NCI-H1105 treated with DMSO at 0.1 percent for 48 hours (cell line): ENCODE results near the gene TNS1.
"Not testable (repeated sequence)": the region's sequence is repeated elsewhere in the genome, so short reads cannot be mapped to it uniquely, and the experiment has no call there.

Source experiments
- DNase-seq: peaks from one replicate; lab custom pipeline; 2025; lab: John Stamatoyannopoulos, UW

The TNS1 gene

DNA sequence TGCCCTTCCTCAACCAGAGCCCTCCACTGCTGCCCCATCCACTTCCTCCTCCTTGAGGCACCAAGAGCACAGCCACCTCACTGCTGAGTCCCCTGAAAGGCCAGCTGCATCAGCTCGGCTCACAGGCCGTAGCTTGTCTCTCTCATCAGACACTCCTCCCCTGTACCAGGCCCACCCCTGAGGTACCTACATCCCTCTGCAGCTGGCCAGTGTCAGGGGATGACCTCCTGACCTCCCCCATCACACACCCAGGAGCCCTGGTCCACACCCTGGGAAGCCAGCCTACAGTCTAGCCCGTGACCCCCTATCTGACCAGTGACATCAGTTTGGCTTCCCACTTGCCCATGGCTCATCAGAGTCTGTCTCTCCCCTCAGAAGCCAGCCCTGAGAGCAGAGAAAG lies 205.6 kb downstream of the TNS1 start:
- DNase-seq = no peak

- no peak for DNase-seq
These were observed 206.9 kb downstream of the TNS1 start for GRCh38 chr2:217795706-217796465.

DNA sequence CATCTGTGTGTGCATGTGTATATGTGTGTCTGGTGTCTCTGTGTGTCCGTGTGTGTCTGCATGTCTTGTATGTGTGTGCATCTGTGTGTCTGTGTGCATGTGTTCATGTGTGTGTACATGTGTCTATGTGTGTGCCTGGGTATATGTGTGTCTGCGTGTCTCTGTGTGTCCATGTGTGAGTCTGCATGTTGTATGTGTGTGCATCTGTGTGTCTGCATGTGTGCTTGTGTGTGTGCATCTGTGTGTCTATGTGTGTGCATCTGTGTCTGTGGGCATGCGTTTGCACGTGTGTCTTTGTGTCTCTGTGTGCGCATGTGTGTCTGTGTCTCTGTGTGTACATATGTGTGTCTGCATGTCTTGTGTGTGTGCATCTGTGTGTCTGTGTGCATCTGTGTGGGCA lies 207.7 kb downstream of the TNS1 start:
- DNase-seq = no peak

DNA sequence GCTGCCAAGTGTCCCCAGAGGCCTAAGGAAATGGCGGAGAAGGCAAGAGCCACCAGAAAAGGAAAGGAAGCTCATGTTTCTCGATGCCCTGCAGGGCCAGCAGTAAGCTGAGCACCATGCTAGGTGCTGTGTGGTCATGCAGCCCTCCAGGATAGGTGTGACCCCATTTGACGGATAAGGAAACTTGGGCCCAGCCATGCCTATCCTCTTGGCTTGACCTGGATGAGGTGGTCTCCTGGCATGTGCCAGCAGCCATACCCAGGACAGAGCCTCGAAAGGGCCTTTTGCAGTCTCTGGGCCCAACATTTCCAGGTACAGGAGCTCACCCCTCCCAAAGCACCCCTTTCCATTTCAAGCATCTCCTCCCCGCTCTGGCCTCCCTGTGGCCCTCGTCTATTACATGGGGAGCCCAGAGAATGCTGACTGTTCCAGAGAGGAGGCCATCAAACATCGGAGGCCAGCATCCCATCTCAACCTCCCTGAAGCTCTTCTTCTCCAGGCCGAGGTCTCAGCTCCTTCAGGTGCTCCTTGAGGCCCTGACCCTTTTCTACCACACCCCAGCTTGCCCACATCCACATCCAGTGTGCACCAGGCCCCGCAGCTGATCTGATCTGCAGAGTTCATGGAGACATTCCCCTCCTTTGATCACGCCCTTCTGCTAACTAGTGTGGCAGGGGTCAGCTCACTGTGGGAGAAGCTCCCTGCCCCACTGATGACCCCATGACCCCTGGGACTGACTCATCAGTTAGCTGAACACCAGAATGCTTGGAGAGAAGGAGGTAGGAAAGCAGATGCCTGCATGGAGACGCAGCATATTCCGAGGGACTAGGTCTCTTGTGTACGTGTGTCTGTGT lies 208.4 kb downstream of the TNS1 start:
- DNase-seq = no peak

GRCh38 chr2:217793566-217794132 lies 209.1 kb downstream of the TNS1 start:
- DNase-seq = no peak

DNA sequence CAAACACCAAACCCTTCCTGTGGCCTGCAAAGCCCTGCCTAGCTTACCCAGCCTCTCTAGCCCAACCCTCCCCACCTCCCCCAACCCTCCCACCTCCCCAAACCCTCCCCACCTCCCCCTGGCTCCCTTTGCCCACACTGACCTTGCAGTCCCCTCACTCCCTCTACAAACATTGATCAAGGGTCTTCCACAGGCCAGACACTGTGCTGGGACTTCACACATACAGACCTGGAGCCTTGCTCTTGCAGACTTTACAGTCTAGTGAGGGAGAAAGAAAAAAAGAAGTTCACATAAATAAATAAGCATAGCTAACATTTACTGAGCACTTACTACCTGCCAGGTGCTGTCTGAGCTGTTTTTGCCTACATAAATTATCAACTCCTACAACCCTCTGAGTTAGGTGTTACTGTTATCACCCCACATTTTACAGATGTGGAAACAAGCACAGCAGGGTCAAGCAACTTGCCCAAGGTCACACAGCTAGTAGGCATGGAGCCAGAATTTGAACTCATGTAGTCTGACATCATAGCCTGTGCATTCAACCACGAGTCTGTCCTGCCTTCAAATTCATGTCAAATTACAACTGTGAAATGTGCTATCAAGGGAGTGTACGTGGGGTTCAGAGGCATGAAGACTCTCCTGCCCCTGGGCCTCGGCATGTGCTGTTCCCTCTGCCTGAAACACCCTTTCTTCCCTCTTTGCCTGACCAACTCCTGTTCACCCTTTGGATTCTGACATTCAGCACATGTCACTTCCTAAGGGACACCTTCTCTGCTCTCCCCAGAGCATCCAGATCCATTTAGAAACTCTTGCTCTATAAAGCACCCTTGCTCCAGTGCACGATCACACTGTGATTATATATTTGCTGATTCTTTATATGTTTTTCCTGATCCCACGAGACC lies 209.9 kb downstream of the TNS1 start:
- no peak for DNase-seq

GRCh38 chr2:217791551-217791950 lies 211.2 kb downstream of the TNS1 start:
- no peak for DNase-seq

DNA sequence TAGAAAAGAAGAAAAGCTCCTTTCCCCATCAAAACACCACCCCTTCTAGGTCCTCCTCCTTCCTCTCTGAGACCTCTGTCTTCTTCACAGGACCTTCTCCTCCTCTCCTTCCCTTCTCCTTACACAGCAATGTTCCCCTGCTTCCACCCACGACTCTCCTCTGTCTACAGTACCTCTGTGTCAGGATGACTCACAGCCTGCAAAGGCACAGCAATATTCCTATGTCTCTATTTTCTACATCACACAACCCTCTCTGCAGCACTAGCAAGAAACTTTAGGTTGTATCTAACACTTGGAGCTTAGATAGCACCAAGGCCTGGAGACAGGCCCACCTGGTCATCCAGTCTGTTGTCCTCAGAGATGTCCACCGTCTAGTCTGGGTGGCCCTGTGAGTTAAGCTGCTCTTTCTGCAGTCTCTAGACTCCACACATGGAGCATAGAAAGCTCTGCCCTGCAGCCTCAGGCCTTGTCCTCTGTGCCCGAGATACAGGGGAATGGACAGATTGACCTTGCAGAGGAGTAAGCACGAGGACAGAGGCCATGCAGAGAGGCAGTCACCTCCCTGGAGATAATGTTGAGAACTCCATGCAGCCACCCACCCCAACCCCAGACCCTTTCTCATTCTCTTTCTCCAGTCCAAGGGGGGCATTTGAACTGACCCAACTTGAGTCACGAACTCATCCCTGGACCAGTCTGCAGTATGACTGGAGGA lies 212.0 kb downstream of the TNS1 start:
- no peak for DNase-seq

GRCh38 chr2:217790195-217790594 lies 212.6 kb downstream of the TNS1 start:
- no peak for DNase-seq

GRCh38 chr2:217789736-217790181 lies 213.0 kb downstream of the TNS1 start:
- DNase-seq = no peak

DNA sequence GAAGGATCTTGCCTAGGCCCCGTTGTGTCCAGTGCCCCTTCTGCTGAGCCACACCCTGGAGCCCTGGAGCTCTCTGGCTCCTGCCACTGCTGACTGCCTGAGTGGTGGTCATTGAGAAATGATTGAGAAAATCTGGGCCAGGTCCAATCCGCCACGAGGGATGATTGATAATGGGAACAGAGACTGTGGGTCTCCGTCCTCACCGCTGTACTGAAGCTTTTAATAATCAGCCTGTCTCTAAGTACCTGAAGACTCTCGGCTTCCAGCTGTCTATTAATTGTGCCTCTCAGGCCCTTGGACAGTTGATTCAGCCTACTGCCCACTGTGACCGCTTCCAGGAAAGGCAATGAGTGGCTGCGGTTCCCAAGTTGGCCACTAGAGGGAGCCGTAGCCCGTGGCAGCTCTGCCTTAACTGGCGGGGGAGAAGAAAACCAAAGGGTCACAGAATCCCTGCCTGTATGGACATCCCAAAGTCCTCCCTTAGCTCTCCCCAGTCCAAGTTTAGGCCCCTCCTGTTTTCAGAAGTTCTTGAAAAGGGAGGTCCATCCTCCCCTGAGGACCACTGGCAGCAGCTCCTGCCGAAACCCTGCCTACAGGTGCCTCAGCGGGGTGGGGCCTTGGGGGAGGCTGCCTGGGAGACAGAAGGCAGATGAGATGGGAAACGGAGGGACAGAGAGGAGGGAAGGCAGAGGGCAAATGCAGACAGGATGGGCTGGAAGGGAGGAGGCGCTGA lies 213.6 kb downstream of the TNS1 start:
- peak; percentile 38 for DNase-seq

- no peak for DNase-seq
These were observed 214.2 kb downstream of the TNS1 start for GRCh38 chr2:217788669-217789002.

GRCh38 chr2:217787160-217787877 lies 215.5 kb downstream of the TNS1 start:
- DNase-seq = no peak

DNA sequence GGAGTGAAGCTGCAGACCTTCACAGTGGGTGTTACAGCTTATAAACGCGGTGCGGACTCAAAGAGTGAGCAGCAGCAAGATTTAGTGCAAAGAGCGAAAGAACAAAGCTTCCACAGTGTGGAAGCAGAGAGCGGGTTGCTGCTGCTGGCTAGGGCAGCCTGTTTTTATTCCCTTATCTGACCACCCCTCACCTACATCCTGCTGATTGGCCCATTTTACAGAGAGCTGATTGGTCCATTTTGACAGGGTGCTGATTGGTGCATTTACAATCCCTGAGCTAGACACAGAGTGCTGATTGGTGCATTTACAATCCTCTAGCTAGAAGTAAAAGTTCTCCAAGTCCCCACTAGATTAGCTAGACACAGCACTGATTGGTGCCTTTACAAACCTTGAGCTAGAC lies 216.2 kb downstream of the TNS1 start:
- DNase-seq = not testable (repeated sequence)

DNA sequence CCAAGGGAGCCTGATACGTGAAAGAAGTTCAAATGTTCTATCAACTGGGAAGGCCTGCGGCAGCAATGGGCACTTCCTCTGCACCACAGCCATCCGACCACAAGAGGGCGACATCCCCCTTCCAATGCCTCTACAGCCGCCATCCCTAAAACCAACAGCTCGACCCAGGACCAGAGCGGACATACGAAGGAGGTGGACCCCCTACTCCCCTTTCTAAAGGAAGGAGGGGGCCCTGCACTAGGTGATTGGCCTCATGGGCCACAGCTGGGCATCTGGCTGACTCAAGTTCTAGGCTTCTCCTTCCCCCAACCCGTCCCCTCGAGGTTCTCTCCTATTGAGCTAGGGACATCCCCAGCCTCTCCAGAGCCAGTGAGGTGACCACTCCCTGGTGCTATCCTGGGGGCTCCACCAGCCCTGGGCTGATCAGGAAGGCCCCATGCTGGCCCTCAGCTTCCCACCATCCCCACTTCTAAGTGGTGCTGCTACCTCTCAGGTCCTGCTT lies 217.2 kb downstream of the TNS1 start:
- DNase-seq = peak; percentile 54

GRCh38 chr2:217784996-217785543 lies 217.7 kb downstream of the TNS1 start:
- no peak for DNase-seq

GRCh38 chr2:217783243-217783642 lies 219.6 kb downstream of the TNS1 start:
- DNase-seq = no peak

GRCh38 chr2:217777906-217778305 lies 224.9 kb downstream of the TNS1 start:
- DNase-seq = no peak

- DNase-seq = no peak
These were observed 226.2 kb downstream of the TNS1 start for GRCh38 chr2:217776631-217777030.
